ENCODE measurements around the gene C11orf98.

GRCh38 chr11:62702246-62702645, 37.2 kb upstream of the C11orf98 start:
- no peak for TF ChIP-seq CTCF (IDR thresholded peaks at IDR 0.05)
- TF ChIP-seq POLR2A (IDR thresholded peaks at IDR 0.05), result no peak
- TF ChIP-seq POLR2AphosphoS5 (IDR thresholded peaks at IDR 0.05), result no peak
- no peak for TF ChIP-seq EP300 (IDR thresholded peaks at IDR 0.05)

All from suprapubic skin (tissue), 4 donors.